ENCODE data around the gene KRT76.

Gene KRT76

GRCh38 chr12:52776913-52777395 is at the start of gene KRT76:
KRT76 (minus strand) TSS chr12:52777345; CDS start chr12:52777291, 54 bp downstream.
- no peak for DNase-seq

- no peak for DNase-seq
Measured at GRCh38 chr12:52825961-52826360, 48.8 kb upstream of the KRT76 start.

- DNase-seq, result no peak
Measured at GRCh38 chr12:52824741-52825410, 47.7 kb upstream of the KRT76 start.

- no peak for DNase-seq
Measured at GRCh38 chr12:52823761-52824450, 46.8 kb upstream of the KRT76 start.

- no peak for DNase-seq
Measured at GRCh38 chr12:52822771-52823510, 45.8 kb upstream of the KRT76 start.

GRCh38 chr12:52821826-52822660 is 44.9 kb upstream of the KRT76 start:
- DNase-seq, result no peak

- no peak for DNase-seq
Measured at GRCh38 chr12:52821071-52821730, 44.1 kb upstream of the KRT76 start.

- no peak for DNase-seq
Measured at GRCh38 chr12:52820521-52820920, 43.4 kb upstream of the KRT76 start.

- DNase-seq, result no peak
Measured at GRCh38 chr12:52819731-52820510, 42.8 kb upstream of the KRT76 start.

- DNase-seq, result no peak
Measured at GRCh38 chr12:52818887-52819420, 41.8 kb upstream of the KRT76 start.

GRCh38 chr12:52818388-52818787 is 41.2 kb upstream of the KRT76 start:
- DNase-seq, result no peak

GRCh38 chr12:52817699-52818238 is 40.6 kb upstream of the KRT76 start:
- DNase-seq, result no peak

GRCh38 chr12:52817003-52817698 is 40.0 kb upstream of the KRT76 start:
- no peak for DNase-seq

- DNase-seq, result no peak
Measured at GRCh38 chr12:52815676-52816588, 38.8 kb upstream of the KRT76 start.

GRCh38 chr12:52815161-52815560 is 38.0 kb upstream of the KRT76 start:
- no peak for DNase-seq

GRCh38 chr12:52814710-52815155 is 37.6 kb upstream of the KRT76 start:
- no peak for DNase-seq

GRCh38 chr12:52813885-52814709 is 37.0 kb upstream of the KRT76 start, which contains the start of gene KRT4:
KRT4 (minus strand) TSS chr12:52814116; CDS start chr12:52814058, 58 bp downstream.
- no peak for DNase-seq
